NCI-H345 treated with DMSO at 0.1 percent for 48 hours (cell line): ENCODE data around the gene C19orf73.

Source experiments
- DNase-seq: peaks from one replicate; lab custom pipeline; 2025; ENCODE audit not compliant: unreplicated experiment; lab: John Stamatoyannopoulos, UW

Gene C19orf73

GRCh38 chr19:49118565-49119410 is at the start of gene C19orf73:
Gene C19orf73, minus strand, starts transcription at chr19:49119143. Its CDS starts 121 bp downstream, at chr19:49119022.
- peak; percentile 78 for DNase-seq

GRCh38 chr19:49168421-49168820 is 49.5 kb upstream of the C19orf73 start:
- DNase-seq, result no peak

GRCh38 chr19:49167857-49168409 is 49.0 kb upstream of the C19orf73 start:
- DNase-seq, result no peak

GRCh38 chr19:49165865-49166301 is 46.9 kb upstream of the C19orf73 start:
- no peak for DNase-seq

- DNase-seq, result no peak
Observed at GRCh38 chr19:49165111-49165750, 46.3 kb upstream of the C19orf73 start.

GRCh38 chr19:49161987-49162386 is 43.0 kb upstream of the C19orf73 start:
- DNase-seq, result no peak

- DNase-seq, result no peak
Observed at GRCh38 chr19:49160450-49161189, 41.7 kb upstream of the C19orf73 start.

GRCh38 chr19:49157445-49158224 is 38.7 kb upstream of the C19orf73 start, which contains the start of gene TRPM4:
Gene TRPM4, plus strand, starts transcription at chr19:49157792. Its CDS starts 75 bp downstream, at chr19:49157867.
- peak; percentile 55 for DNase-seq

- DNase-seq, result no peak
Observed at GRCh38 chr19:49155820-49156346, 36.9 kb upstream of the C19orf73 start.

- no peak for DNase-seq
Observed at GRCh38 chr19:49155005-49155819, 36.3 kb upstream of the C19orf73 start, which contains the start of gene HRC. Gene HRC, minus strand, starts transcription at chr19:49155396. Its CDS starts 159 bp downstream, at chr19:49155237.

- no peak for DNase-seq
Observed at GRCh38 chr19:49154279-49154678, 35.3 kb upstream of the C19orf73 start.

GRCh38 chr19:49153167-49153809 is 34.3 kb upstream of the C19orf73 start:
- DNase-seq, result no peak

- no peak for DNase-seq
Observed at GRCh38 chr19:49152119-49152550, 33.2 kb upstream of the C19orf73 start.

- peak; percentile 68 for DNase-seq
Observed at GRCh38 chr19:49151267-49152118, 32.5 kb upstream of the C19orf73 start.

GRCh38 chr19:49150944-49151243 is 32.0 kb upstream of the C19orf73 start:
- no peak for DNase-seq

- DNase-seq, result peak; percentile 74
Observed at GRCh38 chr19:49150106-49150943, 31.4 kb upstream of the C19orf73 start.

GRCh38 chr19:49149652-49150105 is 30.7 kb upstream of the C19orf73 start:
- DNase-seq, result peak; percentile 15
